G401.6 (cell line): Measurements from ENCODE around the gene EIF2AK3.

Source experiments
- FAIRE-seq: peaks from 2 replicates; lab custom pipeline; 2012; peaks lifted over from hg19 to GRCh38; lab: Jason Lieb, UNC

Gene EIF2AK3

GRCh38 chr2:88540346-88540745 lies 86.9 kb downstream of the EIF2AK3 start:
- no peak for FAIRE-seq

GRCh38 chr2:88538362-88538917 lies 88.8 kb downstream of the EIF2AK3 start:
- no peak for FAIRE-seq

- FAIRE-seq, result no peak
Observed at GRCh38 chr2:88537640-88538039, 89.6 kb downstream of the EIF2AK3 start.

GRCh38 chr2:88530081-88530480 lies 97.2 kb downstream of the EIF2AK3 start:
- no peak for FAIRE-seq

- FAIRE-seq, result no peak
Observed at GRCh38 chr2:88521445-88522073, 105.7 kb downstream of the EIF2AK3 start.

GRCh38 chr2:88517759-88518201 lies 109.5 kb downstream of the EIF2AK3 start:
- FAIRE-seq, result no peak
